CD14-positive monocyte (primary cell): ENCODE measurements around the gene PRLR. TPM values are rescaled to one million over a fixed set of nuclear protein-coding genes. Genes with fewer than 3 reads are reported as not detected.

Source experiments
- DNase-seq, 3 donors: peaks; one replicate each; pipeline ENCODE4 v3.0.0-alpha.2; 2011 to 2022
- H2AFZ ChIP-seq: 2 replicates; pipeline ENCODE4 v1.6.0; 2012; ENCODE audit warnings: mild to moderate bottlenecking, low read depth, low read length, inconsistent platforms; ENCODE audit not compliant: insufficient read depth, poor library complexity, severe bottlenecking
- H3K27ac ChIP-seq, 2 donors: 1 replicate in 1 of 2; 2 replicates in 1 of 2; pipeline ENCODE4 v1.5.1; 2012 to 2013; ENCODE audit warnings: low read length in 2 of 2, control low read depth in 1 of 2, inconsistent platforms in 1 of 2, low read depth in 1 of 2, mild to moderate bottlenecking in 1 of 2
- H3K27me3 ChIP-seq, 2 donors: one replicate each; pipeline versions ENCODE4 v1.6.0 to v1.6.1; 2011 to 2013; ENCODE audit warnings: low read length in 2 of 2; ENCODE audit not compliant: control insufficient read depth in 2 of 2, insufficient read depth in 2 of 2
- H3K36me3 ChIP-seq, 2 donors: replicated peaks in 1 of 2; 1 replicate in 1 of 2; 2 replicates in 1 of 2; pipeline versions ENCODE4 v1.5.1 to v1.6.1; 2012 to 2013; ENCODE audit warnings: low read length in 2 of 2, control low read depth in 1 of 2, inconsistent platforms in 1 of 2, mild to moderate bottlenecking in 1 of 2; ENCODE audit not compliant: insufficient read depth in 2 of 2, control insufficient read depth in 1 of 2
- H3K4me1 ChIP-seq, 2 donors: 1 replicate in 1 of 2; 2 replicates in 1 of 2; pipeline versions ENCODE4 v1.5.1 to v1.6.1; 2012 to 2013; ENCODE audit warnings: low read length in 2 of 2, control low read depth in 1 of 2, inconsistent platforms in 1 of 2, mild to moderate bottlenecking in 1 of 2, moderate library complexity in 1 of 2; ENCODE audit not compliant: insufficient read depth in 2 of 2, control insufficient read depth in 1 of 2
- H3K4me2 ChIP-seq: replicated peaks from 2 replicates; pipeline ENCODE3; 2012; ENCODE audit warnings: low read length, moderate library complexity, mild to moderate bottlenecking; ENCODE audit not compliant: poor library complexity, severe bottlenecking; ENCODE audit errors: extremely low read depth
- H3K4me3 ChIP-seq, 3 experiments: fragments of 200-600 bp in 1 of 3; sonication (generic) in 1 of 3; replicated peaks in 1 of 3; 1 replicate in 2 of 3; 2 replicates in 1 of 3; pipeline ENCODE4 v1.5.1; 2011 to 2013; ENCODE audit warnings: low read length in 3 of 3, mild to moderate bottlenecking in 3 of 3, control low read depth in 2 of 3, low read depth in 2 of 3, inconsistent platforms in 1 of 3, moderate library complexity in 1 of 3
- H3K79me2 ChIP-seq: 2 replicates; pipeline ENCODE4 v1.6.0; 2012; ENCODE audit warnings: mild to moderate bottlenecking, control low read depth, inconsistent platforms, low read length, moderate library complexity; ENCODE audit not compliant: insufficient read depth
- H3K9ac ChIP-seq: 2 replicates; pipeline ENCODE4 v1.6.0; 2017; ENCODE audit warnings: low read length, mild to moderate bottlenecking; ENCODE audit not compliant: insufficient read depth, poor library complexity, severe bottlenecking
- H3K9me3 ChIP-seq, 2 donors: replicated peaks in 1 of 2; 1 replicate in 1 of 2; 2 replicates in 1 of 2; pipeline versions ENCODE4 v1.5.1 to v1.6.1; 2012 to 2013; ENCODE audit warnings: low read length in 2 of 2, control low read depth in 1 of 2; ENCODE audit not compliant: control insufficient read depth in 1 of 2, insufficient read depth in 1 of 2
- H4K20me1 ChIP-seq: 2 replicates; pipeline ENCODE4 v1.6.0; 2012; ENCODE audit warnings: mild to moderate bottlenecking, low read length, control low read depth, moderate library complexity; ENCODE audit not compliant: insufficient read depth
- H3K27ac Mint-ChIP-seq, 7 donors: one replicate each; pipeline ENCODE4 v1.8.0; 2020; ENCODE audit warnings: mild to moderate bottlenecking in 7 of 7, mixed read lengths in 7 of 7, moderate library complexity in 6 of 7, inconsistent platforms in 2 of 7
- H3K27me3 Mint-ChIP-seq, 3 donors: one replicate each; pipeline ENCODE4 v1.8.0; 2021 to 2022; ENCODE audit warnings: low read depth in 3 of 3, mild to moderate bottlenecking in 3 of 3, mixed read lengths in 3 of 3, moderate library complexity in 3 of 3, inconsistent platforms in 1 of 3
- H3K36me3 Mint-ChIP-seq, 2 donors: one replicate each; pipeline ENCODE4 v1.8.0; 2020; ENCODE audit warnings: mixed read lengths in 2 of 2, inconsistent platforms in 1 of 2, mild to moderate bottlenecking in 1 of 2
- H3K4me1 Mint-ChIP-seq: one replicate; pipeline ENCODE4 v1.8.0; 2020; ENCODE audit warnings: mild to moderate bottlenecking, mixed read lengths
- H3K4me3 Mint-ChIP-seq, 2 donors: one replicate each; pipeline ENCODE4 v1.8.0; 2020; ENCODE audit warnings: mild to moderate bottlenecking in 2 of 2, mixed read lengths in 2 of 2, moderate library complexity in 1 of 2
- H3K9me3 Mint-ChIP-seq, 7 donors: one replicate each; pipeline ENCODE4 v1.8.0; 2020 to 2022; ENCODE audit warnings: mixed read lengths in 7 of 7, mild to moderate bottlenecking in 6 of 7, moderate library complexity in 6 of 7, inconsistent platforms in 2 of 7
- WGBS: methylation state at CpG from one replicate; pipeline ENCODE4 v1.1.5; 2013; ENCODE audit warnings: missing lambda C conversion rate; ENCODE audit not compliant: insufficient coverage; 5-methylcytosine and 5-hydroxymethylcytosine counted together
- intact Hi-C, 2 donors: fragments of 100-400 bp; cut with micrococcal nuclease; formaldehyde crosslinking; loops; one replicate each; pipeline versions ENCODE4 v1.15.0 to v1.15.1; 2023
- polyA plus RNA-seq, 3 donors: library from polyadenylated mRNA; depleted of rRNA in 1 of 3; unstranded in 2 of 3; stranded (reverse) in 1 of 3; fragments of 300-500 nt in 2 of 3; fragments of >200 nt in 1 of 3; fragmentation: Illumina TruSeq in 2 of 3; gene quantifications; 1 replicate in 2 of 3; 2 replicates in 1 of 3; pipeline ENCODE4 v1.2.3, GENCODE V29; 2012 to 2021
- TF ChIP-seq, protein P1 (sequence below): fragments of 200-600 bp; IDR thresholded peaks from one replicate; pipeline ENCODE4 v1.8.0; 2022; ENCODE audit warnings: antibody characterized with exemption, mild to moderate bottlenecking

PRLR gene
- polyA plus RNA-seq, 3 donors = 0.12 to 1.7 (median 0.88) TPM

DNA sequence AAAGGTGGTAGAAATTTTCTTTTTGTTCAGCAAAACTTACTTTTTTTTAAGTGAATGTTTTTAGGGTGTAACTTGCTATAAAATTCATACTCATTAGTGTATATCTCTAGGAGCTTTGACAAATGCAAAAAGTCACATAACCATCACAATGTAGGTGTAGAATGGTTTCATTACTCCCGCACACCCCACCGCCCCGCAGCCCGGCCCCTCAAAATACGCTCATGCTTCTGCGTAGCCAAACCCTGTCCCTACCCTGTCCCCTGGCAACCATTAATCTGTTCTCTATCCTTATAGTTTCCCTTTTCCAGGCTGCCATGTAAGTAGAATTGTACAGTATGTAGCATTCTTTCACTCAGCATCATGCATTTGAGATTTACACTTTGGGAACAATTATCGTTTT, 9.2 kb upstream of the PRLR start:
- TF ChIP-seq, protein P1, sequence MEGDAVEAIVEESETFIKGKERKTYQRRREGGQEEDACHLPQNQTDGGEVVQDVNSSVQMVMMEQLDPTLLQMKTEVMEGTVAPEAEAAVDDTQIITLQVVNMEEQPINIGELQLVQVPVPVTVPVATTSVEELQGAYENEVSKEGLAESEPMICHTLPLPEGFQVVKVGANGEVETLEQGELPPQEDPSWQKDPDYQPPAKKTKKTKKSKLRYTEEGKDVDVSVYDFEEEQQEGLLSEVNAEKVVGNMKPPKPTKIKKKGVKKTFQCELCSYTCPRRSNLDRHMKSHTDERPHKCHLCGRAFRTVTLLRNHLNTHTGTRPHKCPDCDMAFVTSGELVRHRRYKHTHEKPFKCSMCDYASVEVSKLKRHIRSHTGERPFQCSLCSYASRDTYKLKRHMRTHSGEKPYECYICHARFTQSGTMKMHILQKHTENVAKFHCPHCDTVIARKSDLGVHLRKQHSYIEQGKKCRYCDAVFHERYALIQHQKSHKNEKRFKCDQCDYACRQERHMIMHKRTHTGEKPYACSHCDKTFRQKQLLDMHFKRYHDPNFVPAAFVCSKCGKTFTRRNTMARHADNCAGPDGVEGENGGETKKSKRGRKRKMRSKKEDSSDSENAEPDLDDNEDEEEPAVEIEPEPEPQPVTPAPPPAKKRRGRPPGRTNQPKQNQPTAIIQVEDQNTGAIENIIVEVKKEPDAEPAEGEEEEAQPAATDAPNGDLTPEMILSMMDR = no peak
- no peak overlapping the region for H3K9ac ChIP-seq
- no peaks in the 10 kb centered on the region for H3K36me3 ChIP-seq
- Mint-ChIP-seq H3K9me3 (peaks cover 0 to 7% (median 0%) of the 10 kb centered on the region in 7 donors), H3K36me3 (no peaks in the 10 kb centered on the region), H3K27ac (no peak overlapping the region), H3K4me1 (no peaks in the 10 kb centered on the region), H3K4me3 (no peak overlapping the region), H3K27me3 (peaks cover 2 to 7% (median 5%) of the 10 kb centered on the region in 3 donors)
- H3K4me2 ChIP-seq = no peak overlapping the region
- no peak overlapping the region for H3K4me3 ChIP-seq
- no peaks in the 10 kb centered on the region for H3K79me2 ChIP-seq
- no peaks in the 10 kb centered on the region for H3K9me3 ChIP-seq
- H3K4me1 ChIP-seq = no peaks in the 10 kb centered on the region
- no peaks in the 10 kb centered on the region for H4K20me1 ChIP-seq
- no peaks in the 10 kb centered on the region for H3K27me3 ChIP-seq
- DNase-seq = no peak
- WGBS = no CpG with 5 or more reads among the region's 7 CpGs
- intact Hi-C loops = no loop called here
- no peak overlapping the region for H3K27ac ChIP-seq
- no peak overlapping the region for H2AFZ ChIP-seq

DNA sequence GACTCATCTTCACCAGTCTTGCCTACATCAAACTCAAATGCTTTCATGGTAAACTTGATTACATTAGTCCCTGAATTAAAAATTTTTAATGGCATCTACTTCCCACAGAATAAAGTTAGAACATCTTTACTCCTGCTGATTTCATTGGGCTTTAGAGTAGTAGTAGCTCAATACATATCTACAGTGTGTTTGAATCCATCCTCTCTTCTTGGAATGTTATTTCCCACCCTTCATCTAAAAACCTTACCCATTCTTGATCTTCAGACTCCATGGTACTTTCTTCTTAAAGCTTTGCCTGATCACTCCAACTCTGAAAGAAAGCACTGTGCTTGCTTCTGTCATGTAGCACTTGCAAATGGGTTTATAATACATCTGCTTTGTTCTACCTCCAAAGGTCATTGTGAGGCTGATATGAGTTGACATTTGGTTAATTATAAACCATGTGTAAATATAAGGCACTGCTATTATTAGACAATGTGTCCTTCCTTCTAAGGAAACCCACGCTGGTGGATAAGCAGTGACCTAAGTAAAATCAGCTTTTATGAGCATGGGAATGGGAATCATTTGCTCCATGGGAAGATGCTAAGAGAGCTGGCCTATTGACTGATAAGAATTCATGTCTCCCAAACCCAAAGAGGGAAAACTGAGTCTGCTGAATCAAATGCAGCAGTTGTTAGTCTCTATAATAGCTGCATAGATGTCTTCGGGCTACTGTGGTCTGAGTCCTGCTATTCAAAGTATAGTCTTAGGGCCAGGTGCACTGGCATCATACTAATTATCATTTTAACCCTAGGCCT, 7.5 kb upstream of the PRLR start:
- H3K9me3 ChIP-seq = no peaks in the 10 kb centered on the region
- intact Hi-C loops = no loop called here
- peaks cover 0 to 4% (median 2%) of the 10 kb centered on the region in 3 donors for H3K27me3 Mint-ChIP-seq
- H4K20me1 ChIP-seq = no peaks in the 10 kb centered on the region
- H3K27me3 ChIP-seq = no peaks in the 10 kb centered on the region
- TF ChIP-seq, protein P1 = no peak
- no peak overlapping the region for H3K27ac Mint-ChIP-seq
- H3K36me3 Mint-ChIP-seq = no peaks in the 10 kb centered on the region
- H3K36me3 ChIP-seq = no peaks in the 10 kb centered on the region
- H3K4me2 ChIP-seq = no peak overlapping the region
- WGBS = no CpG with 5 or more reads among the region's 2 CpGs
- no peak overlapping the region for H3K4me3 Mint-ChIP-seq
- no peaks in the 10 kb centered on the region for H3K4me1 ChIP-seq
- H3K27ac ChIP-seq = no peak overlapping the region
- H3K79me2 ChIP-seq = no peaks in the 10 kb centered on the region
- no peak overlapping the region for H3K4me3 ChIP-seq
- no peak overlapping the region for H2AFZ ChIP-seq
- H3K4me1 Mint-ChIP-seq = peaks cover 3% of the 10 kb centered on the region
- no peak for DNase-seq
- H3K9ac ChIP-seq = no peak overlapping the region
- peaks cover 0 to 3% (median 0%) of the 10 kb centered on the region in 7 donors for H3K9me3 Mint-ChIP-seq
